Astrocyte (in vitro differentiated cells and primary cell): Measurements from ENCODE around the gene TRPM2. TPM values are rescaled to one million over a fixed set of nuclear protein-coding genes. Genes with fewer than 3 reads are reported as not detected.
A peak's percentile ranks its signal among the peaks of the same experiment; 100 is the strongest.

Source experiments
- DNase-seq: peaks from one replicate; pipeline ENCODE4 v3.0.0-alpha.2; 2010; ENCODE audit warnings: low read depth
- FAIRE-seq: peaks from 2 replicates; lab custom pipeline; 2011; peaks lifted over from hg19 to GRCh38; lab: Jason Lieb, UNC
- H2AFZ ChIP-seq: 2 replicates; pipeline ENCODE4 v1.6.0; 2012; ENCODE audit warnings: low read depth, low read length, inconsistent platforms
- H3K27ac ChIP-seq: 2 replicates; pipeline ENCODE4 v1.5.1; 2011; ENCODE audit warnings: low read depth, low read length, inconsistent platforms
- H3K27me3 ChIP-seq: 2 replicates; pipeline ENCODE4 v1.6.0; 2011; ENCODE audit warnings: low read length, inconsistent platforms; ENCODE audit not compliant: insufficient read depth
- H3K36me3 ChIP-seq: 2 replicates; pipeline ENCODE4 v1.5.1; 2011; ENCODE audit warnings: low read length, inconsistent platforms; ENCODE audit not compliant: insufficient read depth
- H3K4me1 ChIP-seq: 2 replicates; pipeline ENCODE4 v1.5.1; 2011; ENCODE audit warnings: low read length, inconsistent platforms; ENCODE audit not compliant: insufficient read depth
- H3K4me2 ChIP-seq: 2 replicates; pipeline ENCODE4 v1.6.0; 2012; ENCODE audit warnings: low read length, inconsistent platforms
- H3K4me3 ChIP-seq: 2 replicates; pipeline ENCODE4 v1.5.1; 2011; ENCODE audit warnings: low read depth, mild to moderate bottlenecking, low read length, inconsistent platforms; ENCODE audit not compliant: insufficient read depth
- H3K79me2 ChIP-seq: 2 replicates; pipeline ENCODE4 v1.6.0; 2012; ENCODE audit warnings: mild to moderate bottlenecking, low read length, inconsistent platforms; ENCODE audit not compliant: insufficient read depth
- H3K9ac ChIP-seq: 2 replicates; pipeline ENCODE4 v1.6.0; 2012; ENCODE audit warnings: mild to moderate bottlenecking, low read length, inconsistent platforms
- H3K9me3 ChIP-seq: 2 replicates; pipeline ENCODE4 v1.5.1; 2012; ENCODE audit warnings: low read depth, mild to moderate bottlenecking, low read length, inconsistent platforms; ENCODE audit not compliant: insufficient read depth
- H4K20me1 ChIP-seq: 2 replicates; pipeline ENCODE4 v1.6.0; 2012; ENCODE audit warnings: low read length, inconsistent platforms; ENCODE audit not compliant: insufficient read depth
- H3K27ac Mint-ChIP-seq: one replicate; pipeline ENCODE4 v1.8.0; 2021; ENCODE audit warnings: mild to moderate bottlenecking, mixed read lengths; ENCODE audit not compliant: unreplicated experiment
- H3K27me3 Mint-ChIP-seq: one replicate; pipeline ENCODE4 v1.8.0; 2021; ENCODE audit warnings: low read depth, mixed read lengths; ENCODE audit not compliant: unreplicated experiment
- H3K36me3 Mint-ChIP-seq: one replicate; pipeline ENCODE4 v1.8.0; 2021; ENCODE audit warnings: low read depth, mixed read lengths; ENCODE audit not compliant: unreplicated experiment
- H3K4me1 Mint-ChIP-seq: one replicate; pipeline ENCODE4 v1.8.0; 2021; ENCODE audit warnings: low read depth, mixed read lengths; ENCODE audit not compliant: unreplicated experiment
- H3K4me3 Mint-ChIP-seq: one replicate; pipeline ENCODE4 v1.8.0; 2021; ENCODE audit warnings: mild to moderate bottlenecking, moderate library complexity, mixed read lengths; ENCODE audit not compliant: unreplicated experiment
- H3K9me3 Mint-ChIP-seq: one replicate; pipeline ENCODE4 v1.8.0; 2021; ENCODE audit warnings: mild to moderate bottlenecking, mixed read lengths; ENCODE audit not compliant: unreplicated experiment
- CTCF ChIP-seq: IDR thresholded peaks from 2 replicates; pipeline ENCODE4 v1.5.1; 2011; ENCODE audit warnings: low read depth, mild to moderate bottlenecking, inconsistent platforms, low read length, moderate library complexity; ENCODE audit not compliant: insufficient read depth
- EZH2 ChIP-seq: IDR thresholded peaks from 2 replicates; pipeline ENCODE4 v1.6.1; 2012; ENCODE audit warnings: mild to moderate bottlenecking, low read length, inconsistent platforms; ENCODE audit not compliant: insufficient read depth
- total RNA-seq: library from RNA; stranded (reverse); gene quantifications from 2 replicates; pipeline ENCODE4 v1.2.1, GENCODE V29; 2021

The TRPM2 gene
- total RNA-seq, 1 donor from 2014 or later = 0.79 TPM

GRCh38 chr21:44485254-44485793 is 131.9 kb downstream of the TRPM2 start:
- Histone ChIP-seq H4K20me1 (no peaks in the 10 kb centered on the region), H3K36me3 (no peaks in the 10 kb centered on the region), H3K4me3 (no peak overlapping the region), H3K4me2 (no peak overlapping the region), H3K79me2 (no peaks in the 10 kb centered on the region), H3K27me3 (no peaks in the 10 kb centered on the region), H3K4me1 (no peaks in the 10 kb centered on the region), H3K9ac (no peak overlapping the region), H2AFZ (no peak overlapping the region), H3K27ac (no peak overlapping the region), H3K9me3 (no peaks in the 10 kb centered on the region)
- peaks cover 9% of the 10 kb centered on the region for H3K9me3 Mint-ChIP-seq
- FAIRE-seq (no peak), DNase-seq (no peak)
- no peak overlapping the region for H3K27ac Mint-ChIP-seq
- TF ChIP-seq CTCF (no peak), EZH2 (no peak)
- H3K27me3 Mint-ChIP-seq = peaks cover 27% of the 10 kb centered on the region
- H3K4me3 Mint-ChIP-seq = peak overlapping the region; percentile 64
- H3K36me3 Mint-ChIP-seq = peaks cover 3% of the 10 kb centered on the region
- H3K4me1 Mint-ChIP-seq = no peaks in the 10 kb centered on the region

GRCh38 chr21:44485796-44486195 is 132.4 kb downstream of the TRPM2 start:
- H3K27ac ChIP-seq = no peak overlapping the region

More at GRCh38 chr21:44485796-44486195, 132.4 kb downstream of the TRPM2 start:
- H3K4me2 ChIP-seq = no peak overlapping the region
- Mint-ChIP-seq H3K4me1 (no peaks in the 10 kb centered on the region), H3K36me3 (peaks cover 3% of the 10 kb centered on the region), H3K27ac (no peak overlapping the region), H3K27me3 (peaks cover 27% of the 10 kb centered on the region), H3K9me3 (peaks cover 9% of the 10 kb centered on the region), H3K4me3 (peak overlapping the region; percentile 64)
- no peaks in the 10 kb centered on the region for H3K9me3 ChIP-seq
- no peak for DNase-seq
- H3K4me1 ChIP-seq = no peaks in the 10 kb centered on the region
- H3K27me3 ChIP-seq = no peaks in the 10 kb centered on the region
- H2AFZ ChIP-seq = no peak overlapping the region
- no peak for FAIRE-seq
- no peak overlapping the region for H3K9ac ChIP-seq
- no peaks in the 10 kb centered on the region for H4K20me1 ChIP-seq
- no peaks in the 10 kb centered on the region for H3K36me3 ChIP-seq
- H3K79me2 ChIP-seq = no peaks in the 10 kb centered on the region
- no peak overlapping the region for H3K4me3 ChIP-seq
- TF ChIP-seq EZH2 = no peak
- no peak for TF ChIP-seq CTCF
